ENCODE results near the gene WDFY4.

The WDFY4 gene

GRCh38 chr10:48948470-48949037 is 263.9 kb downstream of the WDFY4 start:
- DNase-seq = no peak

- DNase-seq = no peak
Measured at GRCh38 chr10:48951707-48952106, 267.0 kb downstream of the WDFY4 start.

GRCh38 chr10:48957361-48958151 is 272.9 kb downstream of the WDFY4 start:
- DNase-seq = no peak

GRCh38 chr10:48958598-48959190 is 274.0 kb downstream of the WDFY4 start:
- DNase-seq = no peak

- no peak for DNase-seq
Measured at GRCh38 chr10:48964038-48964437, 279.4 kb downstream of the WDFY4 start.

- no peak for DNase-seq
Measured at GRCh38 chr10:48965460-48965859, 280.8 kb downstream of the WDFY4 start.

GRCh38 chr10:48968036-48968435 is 283.4 kb downstream of the WDFY4 start:
- no peak for DNase-seq

- DNase-seq = no peak
Measured at GRCh38 chr10:48970046-48970445, 285.4 kb downstream of the WDFY4 start.

- DNase-seq = no peak
Measured at GRCh38 chr10:48970654-48971053, 286.0 kb downstream of the WDFY4 start.

GRCh38 chr10:48973065-48973464 is 288.4 kb downstream of the WDFY4 start:
- no peak for DNase-seq

GRCh38 chr10:48974510-48975156 is 290.0 kb downstream of the WDFY4 start:
- DNase-seq = no peak

GRCh38 chr10:48976196-48976595 is 291.5 kb downstream of the WDFY4 start:
- DNase-seq = no peak

- no peak for DNase-seq
Measured at GRCh38 chr10:48978318-48978717, 293.6 kb downstream of the WDFY4 start.

GRCh38 chr10:48981310-48981907 is 296.7 kb downstream of the WDFY4 start:
- no peak for DNase-seq

GRCh38 chr10:48982584-48982983 is 297.9 kb downstream of the WDFY4 start:
- DNase-seq = no peak

- no peak for DNase-seq
Measured at GRCh38 chr10:48983648-48984351, 299.1 kb downstream of the WDFY4 start.

GRCh38 chr10:48985621-48986158 is 301.0 kb downstream of the WDFY4 start:
- DNase-seq = no peak

- DNase-seq = no peak
Measured at GRCh38 chr10:48990226-48990625, 305.6 kb downstream of the WDFY4 start.

- no peak for DNase-seq
Measured at GRCh38 chr10:48993627-48994026, 309.0 kb downstream of the WDFY4 start.

GRCh38 chr10:48996329-48996728 is 311.7 kb downstream of the WDFY4 start:
- no peak for DNase-seq

GRCh38 chr10:48999346-48999745 is 314.7 kb downstream of the WDFY4 start:
- DNase-seq = no peak
